NK-92 treated with Interleukin-12 subunit alpha and Interleukin-12 subunit beta, amount 100 ng/mL, for 24 hours (cell line): ENCODE results near the gene PIBF1.
"Not testable (repeated sequence)": the region's sequence is repeated elsewhere in the genome, so short reads cannot be mapped to it uniquely, and the experiment has no call there.

Source experiments
- DNase-seq: peaks from one replicate; lab custom pipeline; 2025; lab: John Stamatoyannopoulos, UW

Gene PIBF1

DNA sequence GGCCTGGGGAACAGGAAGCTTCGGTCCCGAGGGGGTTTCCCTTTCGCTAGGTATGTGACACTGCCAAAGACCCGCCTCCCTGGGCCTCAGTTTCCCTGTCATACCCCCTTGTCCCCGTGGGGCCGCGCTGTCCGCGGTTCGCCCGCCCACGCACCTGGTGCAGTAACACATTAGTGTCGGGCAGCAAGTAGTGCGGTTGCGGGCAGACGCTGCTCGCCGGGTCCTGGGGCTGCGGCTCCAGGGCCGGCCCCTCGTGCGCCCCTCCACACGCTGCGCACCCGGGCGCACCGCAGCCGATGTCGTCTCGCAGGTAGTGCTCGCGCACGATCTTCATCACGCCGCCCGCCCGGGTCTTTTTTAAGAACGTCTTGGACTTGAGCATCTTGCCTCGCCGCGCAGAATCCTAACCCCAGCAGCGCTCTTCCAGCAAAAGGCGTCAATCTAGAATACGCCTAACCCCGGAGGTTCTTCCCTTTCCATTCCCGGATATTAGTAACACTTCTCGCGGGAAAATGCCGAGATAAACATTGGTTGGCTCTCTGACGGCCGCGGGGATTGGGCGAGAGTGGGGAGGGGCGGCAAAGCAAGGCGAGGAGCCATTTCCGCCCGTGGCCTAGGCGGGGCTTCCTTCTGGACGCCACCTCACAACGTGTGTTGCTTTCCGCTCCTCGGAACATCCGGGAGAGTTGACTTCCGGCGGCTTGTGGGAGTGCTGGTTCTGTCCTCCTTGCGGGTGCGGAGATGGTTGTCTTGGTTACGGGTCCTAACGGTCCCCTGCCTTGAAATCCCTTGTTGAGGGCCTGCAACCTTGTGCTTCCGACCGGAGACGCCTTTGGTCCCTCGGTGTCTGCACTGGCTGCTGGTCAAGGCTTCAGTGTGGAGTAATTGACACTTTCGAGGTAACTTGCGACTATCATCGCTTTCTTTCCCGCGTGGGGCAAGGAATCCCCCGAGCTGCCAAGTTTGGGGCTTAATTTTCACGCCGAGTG, at the start of gene PIBF1, which contains the start of gene DIS3:
TSS of gene PIBF1 (plus strand) at position 683 of the 989 bp plus-strand sequence. CDS start 1,337 bp downstream, outside the sequence.
TSS of gene DIS3 (minus strand) at position 450 of the 989 bp plus-strand sequence. CDS start at position 382, 68 bp downstream.
- DNase-seq: peak; percentile 97

DNA sequence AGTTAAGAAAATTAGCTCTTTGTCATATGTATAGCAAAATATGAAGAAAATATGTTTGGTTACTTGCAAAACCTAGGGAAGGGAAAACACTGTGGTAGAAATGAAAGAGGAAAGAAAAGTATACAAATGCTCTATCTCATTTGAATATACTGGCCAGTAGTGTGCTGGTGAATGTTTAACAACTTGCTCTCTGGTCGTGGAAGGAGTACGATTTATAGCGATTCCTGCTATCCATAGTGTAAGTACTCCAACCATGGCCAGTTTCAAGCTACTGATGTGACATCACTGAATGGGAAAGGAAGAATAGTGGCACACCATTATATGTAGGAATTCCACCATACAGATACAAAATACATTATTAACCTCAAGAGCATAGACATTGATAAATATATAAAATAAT, 44.9 kb upstream of the PIBF1 start:
- no peak for DNase-seq

GRCh38 chr13:72740015-72740414, 41.9 kb upstream of the PIBF1 start:
- DNase-seq: no peak

- DNase-seq: no peak
Observed at GRCh38 chr13:72745260-72745659, 36.7 kb upstream of the PIBF1 start.

DNA sequence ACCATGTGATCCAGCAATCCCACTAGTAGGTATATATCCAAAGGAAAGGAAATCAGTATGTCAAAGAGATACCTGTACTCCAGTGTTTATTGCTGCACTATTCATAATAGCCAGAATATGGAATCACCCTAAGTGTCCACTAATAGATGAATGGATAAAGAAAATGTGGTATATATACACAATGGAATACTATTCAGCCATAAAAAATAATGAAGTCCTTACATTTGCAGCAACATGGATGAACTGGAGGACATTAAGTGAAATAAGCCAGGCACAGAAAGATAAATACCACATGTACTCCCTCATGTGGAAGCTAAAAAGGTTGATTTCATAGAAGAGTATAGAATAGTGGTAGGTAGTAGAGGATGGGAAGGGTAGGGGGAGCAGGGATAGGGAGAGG, 30.7 kb upstream of the PIBF1 start:
- no peak for DNase-seq

- no peak for DNase-seq
Observed at GRCh38 chr13:72754111-72754510, 27.8 kb upstream of the PIBF1 start.

GRCh38 chr13:72757792-72758535, 24.0 kb upstream of the PIBF1 start:
- no peak for DNase-seq

GRCh38 chr13:72760189-72760588, 21.7 kb upstream of the PIBF1 start:
- no peak for DNase-seq

GRCh38 chr13:72763411-72763810, 18.5 kb upstream of the PIBF1 start:
- DNase-seq: no peak

GRCh38 chr13:72774019-72774418, 7.9 kb upstream of the PIBF1 start:
- DNase-seq: no peak

GRCh38 chr13:72782717-72783116, 784 bp downstream of the PIBF1 start:
- no peak for DNase-seq

DNA sequence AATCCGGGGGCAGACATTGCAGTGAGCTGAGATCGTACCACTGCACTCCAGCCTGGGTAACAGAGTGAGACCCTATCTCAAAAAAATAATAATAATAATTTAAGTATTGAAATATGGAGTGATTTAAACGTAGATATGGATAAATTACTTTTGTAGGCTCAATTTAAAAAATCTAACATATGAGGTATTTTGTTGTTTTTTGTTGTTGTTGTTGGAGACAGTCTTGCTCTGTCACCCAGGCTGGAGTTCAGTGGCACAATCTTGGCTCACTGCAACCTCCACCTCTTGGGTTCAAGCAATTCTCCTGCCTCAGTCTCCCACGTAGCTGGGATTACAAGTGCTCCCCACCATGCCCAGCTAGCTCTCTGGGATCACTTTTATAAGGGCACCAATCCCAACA, 2.7 kb downstream of the PIBF1 start:
- not testable (repeated sequence) for DNase-seq

DNA sequence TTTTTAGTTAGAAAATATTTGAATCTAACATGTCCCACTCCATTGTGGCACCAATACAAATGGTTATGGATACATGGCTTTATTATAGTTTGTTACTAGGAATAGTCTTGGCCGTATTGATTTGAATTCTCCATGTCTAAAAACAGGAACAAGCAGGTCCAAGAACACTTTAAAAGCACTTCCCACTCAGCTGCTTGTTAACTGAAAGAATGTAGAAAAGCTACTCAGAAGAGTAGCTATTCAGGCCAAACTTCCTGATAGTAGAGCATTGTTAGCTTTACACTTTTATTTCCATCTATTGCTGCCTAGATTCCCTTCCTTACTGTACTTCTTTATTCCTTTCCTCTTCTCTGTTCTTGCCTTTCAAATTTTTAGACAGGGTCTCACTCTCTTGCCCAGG, 6.9 kb downstream of the PIBF1 start:
- DNase-seq: no peak

DNA sequence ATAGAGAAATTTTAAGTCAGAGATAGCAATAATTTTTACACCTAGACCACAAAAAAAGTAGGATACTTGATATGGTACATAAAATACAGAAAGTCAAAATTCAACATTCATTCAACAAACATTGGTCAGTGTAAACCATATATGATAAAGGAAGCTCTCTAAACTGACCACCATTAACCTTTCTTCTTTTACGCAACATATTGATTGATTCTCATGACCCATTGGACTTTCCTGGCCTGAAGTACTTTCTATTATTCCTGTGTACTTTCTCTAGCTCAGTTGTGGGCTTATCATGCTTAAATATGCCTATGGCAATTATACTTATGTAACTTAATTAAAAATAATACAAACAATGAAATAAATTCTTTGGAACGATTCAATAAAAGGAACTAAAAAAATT, 10.7 kb downstream of the PIBF1 start:
- no peak for DNase-seq

GRCh38 chr13:72798817-72799216, 16.9 kb downstream of the PIBF1 start:
- no peak for DNase-seq

GRCh38 chr13:72804301-72804700, 22.4 kb downstream of the PIBF1 start:
- DNase-seq: no peak

- DNase-seq: no peak
Observed at GRCh38 chr13:72805676-72806346, 23.9 kb downstream of the PIBF1 start.

DNA sequence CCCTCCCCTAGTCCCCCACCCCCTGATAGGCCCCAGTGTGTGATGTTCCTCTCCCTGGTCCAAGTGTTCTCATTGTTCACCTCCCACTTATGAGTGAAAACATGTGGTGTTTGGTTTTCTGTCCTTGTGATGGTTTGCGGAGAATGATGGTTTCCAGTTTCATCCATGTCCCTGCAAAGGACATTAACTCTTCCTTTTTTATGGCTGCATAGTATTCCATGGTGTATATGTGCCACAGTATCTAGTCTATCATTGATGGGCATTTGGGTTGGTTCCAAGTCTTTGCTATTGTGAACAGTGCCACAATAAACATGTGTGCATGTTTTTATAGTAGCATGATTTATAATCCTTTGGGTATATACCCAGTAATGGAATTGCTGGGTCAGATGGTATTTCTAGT, 24.6 kb downstream of the PIBF1 start:
- DNase-seq: not testable (repeated sequence)

- DNase-seq: no peak
Observed at GRCh38 chr13:72808917-72809500, 27.1 kb downstream of the PIBF1 start.

- DNase-seq: no peak
Observed at GRCh38 chr13:72820156-72820897, 38.4 kb downstream of the PIBF1 start.

DNA sequence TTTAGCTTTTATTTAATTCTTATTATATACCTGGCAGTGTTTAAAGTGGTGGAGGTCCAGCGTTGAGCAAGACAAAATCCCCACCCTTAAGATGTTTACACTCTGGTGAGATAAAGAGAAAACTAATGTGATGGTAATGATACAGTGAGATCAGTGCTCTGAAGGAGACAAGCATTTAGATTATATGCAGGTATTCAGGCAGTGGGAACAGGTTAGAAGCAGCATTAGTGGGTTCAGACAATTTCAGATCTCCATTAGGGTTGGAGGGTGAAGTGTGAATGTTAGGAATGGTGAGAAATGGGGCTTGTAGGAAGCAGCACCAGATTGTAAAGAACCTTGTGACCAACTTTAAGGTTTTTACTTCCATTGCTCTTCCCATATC, 39.0 kb downstream of the PIBF1 start:
- no peak for DNase-seq
